K562 (cell line): ENCODE data around the gene RCOR2. TPM values are rescaled to one million over a fixed set of nuclear protein-coding genes. Genes with fewer than 3 reads are reported as not detected.

ENCODE experiments used
- FOXA3 ChIP-seq, 2 experiments: fragments of 450-650 bp in 1 of 2; sonication (generic) in 1 of 2; formaldehyde crosslinking; IDR thresholded peaks in 1 of 2; conservative IDR thresholded peaks in 1 of 2; 2 replicates each; pipeline versions ENCODE4 v1.4.0 to v1.8.0; 2020 to 2022; ENCODE audit warnings: mild to moderate bottlenecking in 2 of 2, missing genetic modification reagents in 1 of 2
- GABPB2 ChIP-seq: fragments of 250-450 bp; sonication (Bioruptor Pico); conservative IDR thresholded peaks from 2 replicates; pipeline ENCODE4 v1.5.1; 2021; ENCODE audit warnings: mild to moderate bottlenecking
- HES1 ChIP-seq: fragments of 450-650 bp; IDR thresholded peaks from 2 replicates; pipeline ENCODE4 v1.6.1; 2016; ENCODE audit warnings: low read depth, mild to moderate bottlenecking, moderate library complexity
- HMG20A ChIP-seq: fragments of 450-650 bp; formaldehyde crosslinking; conservative IDR thresholded peaks from 2 replicates; pipeline ENCODE4 v1.4.0; 2020; ENCODE audit warnings: mild to moderate bottlenecking, mixed read lengths
- HNRNPK ChIP-seq: fragments of 200-400 bp; formaldehyde crosslinking; IDR thresholded peaks from one replicate; pipeline ENCODE4 v1.6.1; 2018; ENCODE audit warnings: mild to moderate bottlenecking, low read depth, low read length; ENCODE audit not compliant: poor library complexity, severe bottlenecking
- KDM2B ChIP-seq: fragments of 250-450 bp; sonication (Bioruptor Pico); IDR thresholded peaks from 2 replicates; pipeline ENCODE4 v1.8.0; 2021; ENCODE audit warnings: mild to moderate bottlenecking, moderate library complexity
- MBD2 ChIP-seq: sonication (generic); IDR thresholded peaks from 2 replicates; pipeline ENCODE4 v1.6.1; 2016; ENCODE audit warnings: low read depth, borderline replicate concordance
- NCOA4 ChIP-seq: fragments of 450-650 bp; IDR thresholded peaks from 2 replicates; pipeline ENCODE4 v1.6.1; 2018; ENCODE audit warnings: mild to moderate bottlenecking; ENCODE audit not compliant: partially characterized antibody
- NFIX ChIP-seq: fragments of 250-450 bp; sonication (Bioruptor Pico); IDR thresholded peaks from 2 replicates; pipeline ENCODE4 v1.4.0; 2020; ENCODE audit warnings: low read depth, mild to moderate bottlenecking, moderate library complexity
- NR2C1 ChIP-seq, 2 experiments: fragments of 450-650 bp; IDR thresholded peaks; 2 replicates each; pipeline ENCODE4 v1.6.1; 2017; ENCODE audit warnings: mild to moderate bottlenecking in 2 of 2, antibody characterized with exemption in 1 of 2, inconsistent platforms in 1 of 2, missing compliant biosample characterization in 1 of 2, missing genetic modification characterization in 1 of 2
- NR4A1 ChIP-seq, 2 experiments: fragments of 250-450 bp in 1 of 2; fragments of 450-650 bp in 1 of 2; sonication (Bioruptor Pico) in 1 of 2; IDR thresholded peaks; 2 replicates each; pipeline versions ENCODE4 v1.4.0 to v1.6.1; 2016 to 2020; ENCODE audit warnings: mild to moderate bottlenecking in 2 of 2, missing compliant biosample characterization in 1 of 2, missing genetic modification characterization in 1 of 2, moderate library complexity in 1 of 2
- PRPF4 ChIP-seq: fragments of 200-400 bp; formaldehyde crosslinking; IDR thresholded peaks from one replicate; pipeline ENCODE4 v1.6.1; 2017; ENCODE audit warnings: low read length, low read depth, mild to moderate bottlenecking; ENCODE audit not compliant: insufficient read depth, poor library complexity, severe bottlenecking
- RBM15 ChIP-seq: fragments of 200-400 bp; formaldehyde crosslinking; IDR thresholded peaks from 2 replicates; pipeline ENCODE4 v1.6.1; 2018; ENCODE audit warnings: mild to moderate bottlenecking, low read length, moderate library complexity; ENCODE audit not compliant: insufficient read depth
- RHOXF2B ChIP-seq: fragments of 250-450 bp; sonication (Bioruptor Pico); conservative IDR thresholded peaks from 2 replicates; pipeline ENCODE4 v1.5.1; 2021
- RREB1 ChIP-seq: fragments of 250-450 bp; sonication (Bioruptor Pico); IDR thresholded peaks from 2 replicates; pipeline ENCODE4 v1.4.0; 2020
- TFAM ChIP-seq: fragments of 250-450 bp; sonication (Bioruptor Pico); conservative IDR thresholded peaks from 2 replicates; pipeline ENCODE4 v1.5.0; 2021; ENCODE audit warnings: mild to moderate bottlenecking, moderate library complexity
- ZNF224 ChIP-seq: sonication (generic); formaldehyde crosslinking; IDR thresholded peaks from 2 replicates; pipeline ENCODE4 v1.8.0; 2022; ENCODE audit warnings: mild to moderate bottlenecking, missing genetic modification reagents
- ZNF639 ChIP-seq, 2 experiments: fragments of 200-800 bp in 1 of 2; sonication (Bioruptor generic) in 1 of 2; sonication (generic) in 1 of 2; formaldehyde crosslinking in 1 of 2; IDR thresholded peaks in 1 of 2; conservative IDR thresholded peaks in 1 of 2; 2 replicates each; pipeline versions ENCODE4 v1.5.0 to v1.6.1; 2016 to 2020; ENCODE audit warnings: missing compliant biosample characterization in 1 of 2, missing genetic modification characterization in 1 of 2, missing genetic modification reagents in 1 of 2
- polyA plus RNA-seq, 8 experiments: library from polyadenylated mRNA; depleted of rRNA in 4 of 8; stranded (reverse) in 5 of 8; unstranded in 3 of 8; fragments of >200 nt; fragmentation: Nextera tagmentation in 2 of 8; fragmentation: Illumina TruSeq in 1 of 8; extraction: Ambion mirVana in 2 of 8; extraction: Trizol in 1 of 8; gene quantifications; 2 replicates each; pipeline versions ENCODE4 v1.2.1 to v1.2.3, GENCODE V29; 2011 to 2014; ENCODE audit warnings: inconsistent platforms in 1 of 8, missing spikeins in 1 of 8
- total RNA-seq, 7 experiments: library from RNA; depleted of rRNA in 6 of 7; stranded (reverse); fragments of >200 nt in 6 of 7; fragmentation: Illumina TruSeq in 2 of 7; extraction: Trizol in 2 of 7; gene quantifications; 2 replicates each; pipeline versions ENCODE4 v1.2.1 to v1.2.3, GENCODE V29; 2011 to 2021; ENCODE audit warnings: low replicate concordance in 1 of 7

Gene RCOR2
- total and polyA plus RNA-seq, 9 of the 15 experiments (the other 6 are each of a cell fraction or from before 2014, with no cell fraction given) = 0.04 to 6.5 (median 2.5) TPM; not detected in 1

- no peak for TF ChIP-seq GABPB2
- no peak for TF ChIP-seq NFIX (CRISPR knock-in tag)
- TF ChIP-seq RHOXF2B (CRISPR knock-in tag) = no peak
- TF ChIP-seq NCOA4 = no peak
- TF ChIP-seq ZNF639 (CRISPR knock-in tag; conservative IDR thresholded peaks at IDR 0.05 in 1 of 2, IDR thresholded peaks at IDR 0.05 in 1 of 2) = no peak
- no peak for TF ChIP-seq NR4A1 (CRISPR knock-in tag; IDR thresholded peaks at IDR 0.05)
- no peak for TF ChIP-seq NR4A1 (tag; IDR thresholded peaks at IDR 0.05)
- no peak for TF ChIP-seq HMG20A (CRISPR knock-in tag)
- no peak for TF ChIP-seq NR2C1 (IDR thresholded peaks at IDR 0.05)
- TF ChIP-seq NR2C1 (tag; IDR thresholded peaks at IDR 0.05) = no peak
- TF ChIP-seq KDM2B (CRISPR knock-in tag) = no peak
- TF ChIP-seq RBM15 = no peak
- no peak for TF ChIP-seq MBD2
- no peak for TF ChIP-seq TFAM
- TF ChIP-seq PRPF4 = no peak
- TF ChIP-seq ZNF224 (CRISPR knock-in tag) = no peak
- no peak for TF ChIP-seq HNRNPK
- no peak for TF ChIP-seq HES1
- 0 out of 2 replicates have a peak, but pooled peaks have one; percentile 55 for TF ChIP-seq RREB1 (CRISPR knock-in tag)
- no peak for TF ChIP-seq FOXA3 (CRISPR knock-in tag; conservative IDR thresholded peaks at IDR 0.05 in 1 of 2, IDR thresholded peaks at IDR 0.05 in 1 of 2)
Observed at GRCh38 chr11:63871962-63872799, 44.8 kb downstream of the RCOR2 start (continued).
